GM18909 (cell line): ENCODE results near the gene LDHD.
A peak's percentile ranks its signal among the peaks of the same experiment; 100 is the strongest.

Experiments used
- ATAC-seq: cut with Tn5 transposase; IDR thresholded peaks from one replicate; pipeline ENCODE4 v1.9.1; 2021; ENCODE audit warnings: mild to moderate bottlenecking; ENCODE audit not compliant: unreplicated experiment, poor library complexity

The LDHD gene

DNA sequence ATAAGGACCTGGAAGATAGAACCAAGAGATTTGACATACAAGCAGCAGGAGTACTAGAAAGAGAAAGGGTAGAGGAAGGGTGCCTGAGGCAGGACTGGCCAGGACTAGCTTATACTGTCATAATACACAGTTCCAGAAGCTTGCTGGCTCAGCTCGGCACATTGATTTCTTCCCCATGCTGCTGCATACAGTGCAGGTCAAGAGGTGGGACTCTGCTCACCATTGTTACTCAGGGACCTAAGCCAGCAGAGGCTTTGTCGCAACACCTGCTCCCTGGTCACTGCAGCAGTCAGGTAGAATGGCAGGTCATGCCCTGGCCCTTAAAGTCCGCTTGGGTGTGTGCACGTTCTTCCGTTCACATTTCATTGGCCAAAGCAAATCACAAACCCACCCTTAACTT lies 32.8 kb downstream of the LDHD start:
- ATAC-seq, result no peak

DNA sequence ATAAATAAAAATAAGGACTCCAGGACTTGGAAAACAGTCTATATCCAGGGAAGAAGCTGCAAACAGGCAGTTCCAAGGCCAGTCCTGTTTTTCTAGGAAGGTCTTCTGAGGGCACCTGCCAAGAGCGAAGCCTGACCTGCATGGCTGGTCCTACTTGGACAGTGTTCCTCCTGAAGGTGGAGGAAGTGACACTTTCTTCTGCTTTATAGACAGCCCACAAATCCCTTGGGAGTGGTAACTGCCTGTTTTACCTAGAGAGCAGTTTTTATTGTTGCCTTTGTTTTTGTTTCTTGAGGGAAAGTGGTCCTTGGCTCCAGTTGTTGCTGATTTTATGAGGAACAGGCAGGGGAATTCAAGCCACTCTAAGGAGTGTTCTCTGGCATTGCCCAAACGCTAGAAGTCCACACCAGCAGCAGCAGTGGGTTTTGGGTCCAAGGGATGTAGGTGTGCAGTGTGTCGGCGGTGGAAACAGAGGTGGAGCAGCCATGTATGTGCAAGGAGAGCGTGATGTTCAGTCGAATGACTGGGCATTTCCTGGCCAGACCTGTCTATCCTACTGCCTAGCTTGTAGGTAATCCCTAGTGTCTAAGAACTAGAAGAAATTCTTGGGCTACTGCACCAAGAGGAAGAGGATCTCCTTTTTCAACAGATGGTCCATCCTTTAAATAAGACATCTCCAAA lies 35.3 kb downstream of the LDHD start:
- no peak for ATAC-seq

DNA sequence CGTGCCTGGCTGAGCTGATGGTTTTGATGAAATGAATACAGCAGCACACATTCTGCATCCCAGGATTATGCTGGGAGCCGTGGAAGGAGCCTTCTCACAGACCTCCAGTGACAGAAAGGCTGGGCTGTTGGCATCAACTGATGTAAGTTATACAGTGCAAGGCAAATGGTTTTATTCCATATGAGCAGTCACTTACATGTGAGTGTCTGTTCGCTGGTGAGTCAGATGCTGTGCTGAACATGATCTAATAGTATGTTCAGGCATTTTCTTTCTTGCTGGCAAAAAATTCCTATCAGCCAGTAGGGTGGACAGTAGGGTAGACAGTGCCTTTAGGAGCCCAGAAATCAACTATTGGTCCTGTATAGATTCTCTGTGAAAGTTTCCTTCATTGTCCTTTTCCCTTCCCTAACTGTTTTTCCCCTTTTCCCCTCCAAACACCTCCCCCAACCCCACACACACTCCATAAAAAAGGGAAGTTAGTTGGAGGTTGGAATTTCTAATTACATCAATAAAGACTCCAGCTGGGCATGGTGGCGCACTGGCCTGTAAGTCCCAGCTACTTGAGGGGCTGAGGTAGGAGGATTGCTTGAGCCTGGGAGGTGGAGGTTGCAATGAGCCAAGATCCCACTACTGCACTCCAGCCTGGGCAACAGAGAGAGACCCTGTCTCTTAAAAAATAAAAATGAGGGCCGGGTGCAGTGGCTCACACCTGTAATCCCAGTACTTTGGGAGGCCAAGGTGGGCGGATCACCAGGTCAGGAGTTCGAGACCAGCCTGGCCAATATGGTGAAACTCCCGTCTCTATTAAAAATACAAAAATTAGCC lies 36.2 kb downstream of the LDHD start:
- ATAC-seq, result no peak

- no peak for ATAC-seq
These were observed 37.1 kb downstream of the LDHD start for GRCh38 chr16:75079346-75079926.

- ATAC-seq, result no peak
These were observed 37.7 kb downstream of the LDHD start for GRCh38 chr16:75078886-75079285.

GRCh38 chr16:75075688-75076268 lies 40.8 kb downstream of the LDHD start:
- peak; percentile 7 for ATAC-seq

GRCh38 chr16:75074920-75075687 lies 41.5 kb downstream of the LDHD start:
- ATAC-seq, result peak; percentile 98

GRCh38 chr16:75074304-75074793 lies 42.2 kb downstream of the LDHD start:
- no peak for ATAC-seq

- no peak for ATAC-seq
These were observed 42.9 kb downstream of the LDHD start for GRCh38 chr16:75073545-75074303.

GRCh38 chr16:75072239-75072947 lies 44.2 kb downstream of the LDHD start:
- no peak for ATAC-seq

DNA sequence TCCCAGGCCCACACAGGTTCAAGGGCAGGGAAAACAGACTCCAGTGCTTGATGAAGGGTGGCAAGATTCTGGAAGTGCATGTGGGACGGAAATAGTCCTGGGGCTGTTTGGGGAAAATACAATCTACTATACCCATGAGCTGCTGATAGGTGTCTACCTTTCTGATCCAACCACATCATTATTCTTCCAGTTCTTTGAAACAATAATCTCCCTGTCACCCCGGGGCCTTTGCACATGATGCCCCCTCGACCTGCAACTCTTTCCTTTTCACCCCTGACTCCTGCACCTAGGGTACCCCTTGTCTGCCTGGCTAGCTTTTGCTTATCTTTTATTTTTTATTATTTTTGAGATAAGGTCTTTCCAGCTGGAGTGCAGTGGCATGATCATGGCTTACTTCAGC lies 45.0 kb downstream of the LDHD start:
- ATAC-seq, result no peak

DNA sequence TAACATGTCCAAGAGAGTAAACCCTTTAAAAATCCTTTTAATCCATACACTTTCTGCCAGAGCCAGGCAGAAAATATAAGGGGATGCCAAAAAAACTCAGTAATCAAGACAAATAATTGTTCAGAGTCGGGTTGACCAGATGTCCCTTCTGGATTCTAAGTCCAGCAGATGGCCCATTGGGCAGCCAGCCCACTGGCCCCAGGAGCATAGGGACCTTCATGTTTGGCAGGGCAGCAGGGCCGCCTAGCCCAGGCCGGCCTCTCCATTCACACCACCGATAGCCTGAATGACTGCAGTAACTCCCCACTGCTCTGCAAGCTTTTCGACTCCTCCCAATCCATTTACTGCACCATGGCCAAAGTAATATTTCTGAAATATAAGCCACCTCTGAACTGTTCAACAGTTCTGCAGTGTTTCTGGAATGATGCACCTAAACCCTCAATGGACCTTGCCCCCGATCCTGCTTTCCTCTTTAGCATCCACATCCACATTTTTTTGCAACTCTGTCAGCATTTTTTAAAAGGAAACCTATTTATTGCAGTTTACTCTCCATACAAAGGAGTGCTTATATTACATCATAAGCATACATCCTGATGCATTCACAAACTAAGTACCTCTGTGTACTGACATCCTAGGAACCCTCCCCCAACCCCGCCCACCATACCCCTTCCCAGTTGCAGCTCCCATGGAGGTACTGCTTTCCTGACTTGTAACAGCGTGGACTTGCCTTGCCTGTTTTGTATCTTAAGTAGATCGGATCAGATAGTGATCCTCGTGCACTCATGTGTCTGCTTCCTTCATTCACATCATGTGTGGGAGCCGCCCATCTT lies 46.4 kb downstream of the LDHD start:
- ATAC-seq, result no peak

GRCh38 chr16:75068085-75069031 lies 48.2 kb downstream of the LDHD start:
- ATAC-seq, result no peak

GRCh38 chr16:75066861-75067447 lies 49.6 kb downstream of the LDHD start:
- ATAC-seq, result no peak

GRCh38 chr16:75065521-75066149 lies 50.9 kb downstream of the LDHD start:
- no peak for ATAC-seq

- ATAC-seq, result no peak
These were observed 51.5 kb downstream of the LDHD start for GRCh38 chr16:75065149-75065505.
